ENCODE results near the gene GRIA3.
A peak's percentile ranks its signal among the peaks of the same experiment; 100 is the strongest.

Gene GRIA3

GRCh38 chrX:123172869-123173268 lies 11.2 kb upstream of the GRIA3 start:
- Histone ChIP-seq H3K4me3 (ENCODE audit: low read depth, low read length) (no peak overlapping the region), H3K36me3 (no peaks in the 10 kb centered on the region), H3K9me3 (ENCODE audit: severe bottlenecking) (no peaks in the 10 kb centered on the region), H3K27ac (no peak overlapping the region), H3K27me3 (ENCODE audit: insufficient read depth, low read depth, severe bottlenecking) (peaks cover 9% of the 10 kb centered on the region)
- DNase-seq: no peak
- TF ChIP-seq CTCF (IDR thresholded peaks at IDR 0.05; ENCODE audit: low read depth, low read length): no peak

GRCh38 chrX:123173833-123174232 lies 10.2 kb upstream of the GRIA3 start:
- H3K36me3 ChIP-seq: no peaks in the 10 kb centered on the region
- H3K27me3 ChIP-seq (ENCODE audit: insufficient read depth, low read depth, severe bottlenecking): peaks cover 9% of the 10 kb centered on the region
- DNase-seq: no peak
- H3K9me3 ChIP-seq (ENCODE audit: severe bottlenecking): no peaks in the 10 kb centered on the region
- H3K4me3 ChIP-seq (ENCODE audit: low read depth, low read length): no peak overlapping the region
- 0 out of 2 replicates have a peak, but pooled peaks have one; percentile 3 for TF ChIP-seq CTCF (IDR thresholded peaks at IDR 0.05; ENCODE audit: low read depth, low read length)
- no peak overlapping the region for H3K27ac ChIP-seq

GRCh38 chrX:123175366-123176122 lies 8.5 kb upstream of the GRIA3 start:
- Histone ChIP-seq H3K27ac (no peak overlapping the region), H3K27me3 (ENCODE audit: insufficient read depth, low read depth, severe bottlenecking) (peaks cover 9% of the 10 kb centered on the region), H3K9me3 (ENCODE audit: severe bottlenecking) (no peaks in the 10 kb centered on the region), H3K36me3 (no peaks in the 10 kb centered on the region), H3K4me3 (ENCODE audit: low read depth, low read length) (no peak overlapping the region)
- no peak for TF ChIP-seq CTCF (IDR thresholded peaks at IDR 0.05; ENCODE audit: low read depth, low read length)
- DNase-seq: no peak

GRCh38 chrX:123181233-123181914 lies 2.7 kb upstream of the GRIA3 start:
- no peak for DNase-seq
- no peak for TF ChIP-seq CTCF (IDR thresholded peaks at IDR 0.05; ENCODE audit: low read depth, low read length)
- Histone ChIP-seq H3K27ac (no peak overlapping the region), H3K36me3 (no peaks in the 10 kb centered on the region), H3K9me3 (ENCODE audit: severe bottlenecking) (no peaks in the 10 kb centered on the region), H3K4me3 (ENCODE audit: low read depth, low read length) (no peak overlapping the region), H3K27me3 (ENCODE audit: insufficient read depth, low read depth, severe bottlenecking) (peaks cover 28% of the 10 kb centered on the region)

- TF ChIP-seq CTCF (IDR thresholded peaks at IDR 0.05; ENCODE audit: low read depth, low read length): no peak
- no peaks in the 10 kb centered on the region for H3K9me3 ChIP-seq (ENCODE audit: severe bottlenecking)
- H3K4me3 ChIP-seq (ENCODE audit: low read depth, low read length): peak overlapping the region; percentile 36
- no peak overlapping the region for H3K27ac ChIP-seq
- DNase-seq: peak; percentile 9
- H3K27me3 ChIP-seq (ENCODE audit: insufficient read depth, low read depth, severe bottlenecking): peaks cover 41% of the 10 kb centered on the region
- H3K36me3 ChIP-seq: no peaks in the 10 kb centered on the region
Measured at GRCh38 chrX:123184866-123185276, 793 bp downstream of the GRIA3 start.

All from WERI-Rb-1 (cell line).